Endothelial cell of umbilical vein (primary cell): ENCODE measurements around the gene PDLIM4. TPM values are rescaled to one million over a fixed set of nuclear protein-coding genes. Genes with fewer than 3 reads are reported as not detected.

Experiments used
- BruUV-seq: library from RNA; stranded (reverse); fragments of 400-500 nt; replicated peaks from 2 replicates; lab custom pipeline; 2021; lab: Mats Ljungman, UMichigan
- CTCF ChIA-PET: fragments of 300-600, 350-600 bp; sonication (Branson Sonifier 250); formaldehyde crosslinking; loops from one replicate; lab custom pipeline; 2021; ENCODE audit warnings: antibody characterized with exemption, inconsistent platforms; lab: Charles Lee
- POLR2A ChIA-PET: fragments of 300-600, 350-600 bp; sonication (Branson Sonifier 250); formaldehyde crosslinking; loops from one replicate; lab custom pipeline; 2021; ENCODE audit warnings: antibody characterized with exemption, inconsistent platforms; lab: Charles Lee
- DNase-seq: peaks from one replicate; pipeline ENCODE4 v3.0.0-alpha.2; 2011; ENCODE audit warnings: low read depth, low spot score
- FAIRE-seq: peaks from 2 replicates; lab custom pipeline; 2011; peaks lifted over from hg19 to GRCh38; lab: Jason Lieb, UNC
- H2AFZ ChIP-seq: 2 replicates; pipeline ENCODE4 v1.6.0; 2012; ENCODE audit warnings: low read depth, low read length, control low read depth, inconsistent platforms
- H3K27ac ChIP-seq: 2 replicates; pipeline ENCODE4 v1.5.1; 2011; ENCODE audit warnings: low read depth, mild to moderate bottlenecking, control low read depth, low read length, moderate library complexity; ENCODE audit not compliant: insufficient read depth
- H3K27me3 ChIP-seq, 2 experiments: 2 replicates each; pipeline versions ENCODE4 v1.6.0 to v1.6.1; 2011; ENCODE audit warnings: low read length in 2 of 2, mixed read lengths in 1 of 2; ENCODE audit not compliant: control insufficient read depth in 2 of 2, insufficient read depth in 2 of 2
- H3K36me3 ChIP-seq, 2 experiments: 2 replicates in 1 of 2; 3 replicates in 1 of 2; pipeline ENCODE4 v1.5.1; 2011; ENCODE audit warnings: low read length in 2 of 2, mild to moderate bottlenecking in 1 of 2, moderate library complexity in 1 of 2; ENCODE audit not compliant: control insufficient read depth in 2 of 2, insufficient read depth in 2 of 2; ENCODE audit errors: extremely low read depth in 1 of 2
- H3K4me1 ChIP-seq: 3 replicates; pipeline ENCODE4 v1.5.1; 2011; ENCODE audit warnings: mild to moderate bottlenecking, low read length; ENCODE audit not compliant: control insufficient read depth, insufficient read depth; ENCODE audit errors: extremely low read depth
- H3K4me2 ChIP-seq: 2 replicates; pipeline ENCODE4 v1.6.1; 2011; ENCODE audit warnings: low read length, control low read depth, mixed read lengths; ENCODE audit not compliant: insufficient read depth
- H3K4me3 ChIP-seq, 3 experiments: fragments of 200-600 bp in 1 of 3; sonication (generic), shearing (Covaris generic) in 1 of 3; replicated peaks in 1 of 3; 2 replicates each; pipeline ENCODE4 v1.5.1; 2011 to 2016; ENCODE audit warnings: control low read depth in 3 of 3, low read length in 3 of 3, mild to moderate bottlenecking in 2 of 3, inconsistent platforms in 1 of 3, low read depth in 1 of 3, moderate library complexity in 1 of 3; ENCODE audit not compliant: insufficient read depth in 1 of 3
- H3K79me2 ChIP-seq: 2 replicates; pipeline ENCODE4 v1.6.0; 2012; ENCODE audit warnings: low read length, inconsistent platforms; ENCODE audit not compliant: control insufficient read depth, insufficient read depth
- H3K9ac ChIP-seq: replicated peaks from 2 replicates; pipeline ENCODE3; 2011; ENCODE audit warnings: low read length, control low read depth; ENCODE audit not compliant: insufficient read depth; ENCODE audit errors: extremely low read depth
- H3K9me1 ChIP-seq: replicated peaks from 3 replicates; pipeline ENCODE4 v1.6.0; 2011; ENCODE audit warnings: mild to moderate bottlenecking, low read length; ENCODE audit not compliant: control insufficient read depth, insufficient read depth; ENCODE audit errors: extremely low read depth
- H3K9me3 ChIP-seq: replicated peaks from 2 replicates; pipeline ENCODE4 v1.5.1; 2012; ENCODE audit warnings: low read length, inconsistent platforms; ENCODE audit not compliant: control insufficient read depth, insufficient read depth
- H4K20me1 ChIP-seq: replicated peaks from 2 replicates; pipeline ENCODE3; 2011; ENCODE audit warnings: mild to moderate bottlenecking, low read length; ENCODE audit not compliant: control insufficient read depth, insufficient read depth; ENCODE audit errors: extremely low read depth
- CTCF ChIP-seq, 2 donors: IDR thresholded peaks; 1 replicate in 1 of 2; 2 replicates in 1 of 2; pipeline ENCODE4 v1.5.1; 2011; ENCODE audit warnings: low read length in 2 of 2, mild to moderate bottlenecking in 2 of 2, moderate library complexity in 2 of 2, control low read depth in 1 of 2, inconsistent platforms in 1 of 2, low read depth in 1 of 2; ENCODE audit not compliant: insufficient read depth in 1 of 2; ENCODE audit errors: extremely low read depth in 1 of 2
- EZH2 ChIP-seq: IDR thresholded peaks from 2 replicates; pipeline ENCODE4 v1.6.1; 2012; ENCODE audit warnings: borderline replicate concordance, low read depth, mild to moderate bottlenecking, moderate library complexity, low read length, inconsistent platforms; ENCODE audit not compliant: severe bottlenecking
- FOS ChIP-seq: IDR thresholded peaks from 2 replicates; pipeline ENCODE4 v1.6.1; 2011; ENCODE audit warnings: mild to moderate bottlenecking, low read length, moderate library complexity, borderline replicate concordance; ENCODE audit not compliant: insufficient read depth
- GATA2 ChIP-seq: IDR thresholded peaks from 2 replicates; pipeline ENCODE4 v1.7.0; 2011; ENCODE audit warnings: low read depth, mild to moderate bottlenecking, moderate library complexity, mixed read lengths, low read length; ENCODE audit not compliant: insufficient read length, insufficient read depth
- JUN ChIP-seq: IDR thresholded peaks from 2 replicates; pipeline ENCODE4 v1.6.1; 2011; ENCODE audit warnings: borderline replicate concordance, low read depth; ENCODE audit not compliant: insufficient read length, insufficient read depth
- MAX ChIP-seq: IDR thresholded peaks from 2 replicates; pipeline ENCODE4 v1.6.1; 2011; ENCODE audit not compliant: insufficient read depth, insufficient read length
- MYC ChIP-seq: IDR thresholded peaks from one replicate; pipeline ENCODE4 v1.6.1; 2011; ENCODE audit warnings: mild to moderate bottlenecking, low read depth, low read length
- POLR2A ChIP-seq: IDR thresholded peaks from 2 replicates; pipeline ENCODE4 v1.6.1; 2012; ENCODE audit warnings: low read depth, mild to moderate bottlenecking, control low read depth, low read length
- POLR2AphosphoS5 ChIP-seq: IDR thresholded peaks from 2 replicates; pipeline ENCODE4 v1.6.1; 2012; ENCODE audit warnings: low read depth, mild to moderate bottlenecking, control low read depth, low read length, moderate library complexity; ENCODE audit not compliant: insufficient read depth
- dilution Hi-C: fragments of 300-500 bp; cut with MboI; formaldehyde crosslinking; loops from one replicate; pipeline ENCODE4 v1.15.0; 2019; ENCODE audit warnings: low sequenced_read_pairs; ENCODE audit not compliant: extremely low pct_ligation_motif_present
- intact Hi-C: fragments of 100-400 bp; cut with micrococcal nuclease; formaldehyde crosslinking; loops from one replicate; pipeline ENCODE4 v1.10.0; 2022
- polyA plus RNA-seq, 4 experiments: library from polyadenylated mRNA; depleted of rRNA in 3 of 4; stranded (reverse) in 3 of 4; unstranded in 1 of 4; fragments of >200 nt; gene quantifications; 2 replicates each; pipeline versions ENCODE4 v1.2.1 to v1.2.3, GENCODE V29; 2011 to 2012; ENCODE audit warnings: missing spikeins in 1 of 4
- total RNA-seq: library from RNA; stranded (reverse); gene quantifications from 2 replicates; pipeline ENCODE4 v1.2.3, GENCODE V29; 2021

The PDLIM4 gene
- total and polyA plus RNA-seq, 2 donors (not counting 3 experiments of a cell fraction or from before 2014, with no cell fraction given): 65.7 to 112 TPM

DNA sequence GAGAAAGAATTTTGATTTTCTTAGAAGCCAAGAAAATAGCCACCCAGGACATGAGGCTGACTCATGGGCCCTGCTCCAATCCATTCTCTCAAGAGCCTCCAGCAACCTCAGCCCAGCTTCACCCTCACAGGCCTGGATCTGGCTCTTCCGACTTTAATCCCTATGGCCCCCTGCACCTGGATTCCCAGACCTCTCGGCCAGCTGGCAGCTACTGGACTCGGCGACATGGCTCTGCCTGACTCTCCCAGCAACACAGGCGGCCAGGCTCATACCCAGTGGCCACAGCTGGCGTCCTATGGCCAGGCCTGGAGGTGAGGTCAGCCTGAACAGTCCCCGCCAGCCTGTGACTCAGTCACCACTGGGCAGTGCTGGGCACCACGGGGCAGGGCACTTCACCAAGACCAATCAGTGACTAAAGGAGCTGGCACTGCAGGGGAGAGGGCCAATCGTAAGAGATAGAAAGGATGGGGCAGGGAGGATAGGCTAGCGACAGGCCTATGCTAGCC is 6.2 kb upstream of the PDLIM4 start:
- H3K27me3 ChIP-seq: no peaks in the 10 kb centered on the region
- H3K9me1 ChIP-seq: no peaks in the 10 kb centered on the region
- H4K20me1 ChIP-seq: no peaks in the 10 kb centered on the region
- intact Hi-C loops (no loop called here), dilution Hi-C loops (no loop called here)
- no peaks in the 10 kb centered on the region for H3K36me3 ChIP-seq
- H3K9ac ChIP-seq: no peak overlapping the region
- no peaks in the 10 kb centered on the region for H3K9me3 ChIP-seq
- POLR2A ChIA-PET: no interaction called here
- DNase-seq (no peak), FAIRE-seq (no peak)
- H3K4me3 ChIP-seq: no peak overlapping the region
- BruUV-seq: no TSS peak
- no peak overlapping the region for H3K4me2 ChIP-seq
- H2AFZ ChIP-seq: no peak overlapping the region
- no peak overlapping the region for H3K27ac ChIP-seq
- H3K79me2 ChIP-seq: no peaks in the 10 kb centered on the region
- H3K4me1 ChIP-seq: no peaks in the 10 kb centered on the region
- CTCF ChIA-PET: interaction anchor here (0.9 to 8.3 kb wide), 5 partner anchors 14 to 61 kb away, joined by 3 to 63 read pairs (median 4); no protein-coding TSS in a partner anchor
- TF ChIP-seq CTCF (IDR thresholded peaks at IDR 0.05; ENCODE audit: extremely low read depth in 1 of 2, insufficient read depth in 1 of 2, low read depth in 1 of 2, low read length in 2 of 2) (no peak), MAX (no peak), POLR2A (no peak), FOS (no peak), POLR2AphosphoS5 (no peak), GATA2 (no peak), MYC (no peak), JUN (no peak), EZH2 (no peak)
